HG02798 (cell line): ENCODE results near the gene PCDHGB5.
"Not testable (repeated sequence)": the region's sequence is repeated elsewhere in the genome, so short reads cannot be mapped to it uniquely, and the experiment has no call there.

Experiments
- ATAC-seq: cut with Tn5 transposase; IDR thresholded peaks from one replicate; pipeline ENCODE4 v1.9.1; 2021; ENCODE audit warnings: mild to moderate bottlenecking; ENCODE audit not compliant: unreplicated experiment, poor library complexity

PCDHGB5 gene

GRCh38 chr5:141375444-141376155 lies 22.1 kb upstream of the PCDHGB5 start:
- ATAC-seq, result not testable (repeated sequence)

DNA sequence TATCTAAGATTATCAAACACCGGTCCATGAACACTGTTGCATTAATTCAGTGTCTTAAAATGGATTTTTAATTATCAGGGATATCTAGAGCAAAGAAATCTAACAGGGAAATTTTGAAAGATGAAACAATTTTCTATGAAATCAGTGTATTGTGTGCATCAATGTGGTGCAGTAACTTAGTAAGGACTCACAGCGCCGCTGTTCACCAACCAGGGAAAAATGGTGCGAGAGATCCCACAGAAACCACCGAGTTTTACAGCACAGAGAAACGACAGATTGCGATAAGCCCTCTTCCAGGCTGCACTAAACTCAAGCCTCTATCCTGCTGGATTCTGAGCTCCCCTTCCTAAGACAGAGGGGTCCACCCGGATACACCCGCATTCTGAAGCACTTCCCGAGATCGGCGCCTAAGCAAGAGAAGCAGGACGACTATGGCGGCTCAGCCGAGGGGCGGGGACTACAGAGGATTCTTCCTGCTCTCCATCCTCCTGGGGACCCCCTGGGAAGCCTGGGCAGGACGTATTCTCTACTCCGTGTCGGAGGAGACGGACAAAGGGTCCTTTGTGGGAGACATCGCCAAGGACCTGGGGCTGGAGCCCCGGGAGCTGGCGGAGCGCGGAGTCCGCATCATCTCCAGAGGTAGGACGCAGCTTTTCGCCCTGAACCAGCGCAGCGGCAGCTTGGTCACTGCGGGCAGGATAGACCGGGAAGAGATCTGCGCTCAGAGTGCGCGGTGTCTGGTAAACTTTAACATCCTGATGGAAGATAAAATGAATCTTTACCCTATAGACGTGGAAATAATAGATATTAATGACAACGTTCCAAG lies 15.1 kb upstream of the PCDHGB5 start, which contains the start of gene PCDHGA7:
TSS of gene PCDHGA7 (plus strand) at position 274 of the 826 bp plus-strand sequence. CDS start at position 432, 158 bp downstream.
- ATAC-seq, result peak; percentile 52

DNA sequence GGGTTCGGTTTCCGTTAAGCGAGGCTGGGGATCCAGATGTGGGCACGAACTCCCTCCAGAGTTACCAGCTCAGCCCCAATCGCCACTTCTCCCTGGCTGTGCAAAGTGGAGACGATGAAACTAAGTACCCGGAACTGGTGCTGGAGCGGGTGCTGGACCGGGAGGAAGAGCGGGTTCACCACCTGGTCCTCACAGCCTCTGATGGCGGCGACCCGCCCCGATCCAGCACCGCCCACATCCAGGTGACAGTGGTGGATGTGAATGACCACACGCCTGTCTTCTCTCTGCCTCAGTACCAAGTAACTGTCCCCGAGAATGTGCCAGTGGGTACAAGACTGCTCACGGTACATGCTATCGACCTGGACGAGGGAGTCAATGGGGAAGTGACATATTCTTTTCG lies 14.4 kb upstream of the PCDHGB5 start:
- no peak for ATAC-seq

- ATAC-seq, result no peak
Observed at GRCh38 chr5:141384471-141385267, 13.1 kb upstream of the PCDHGB5 start.

- ATAC-seq, result peak; percentile 88
Observed at GRCh38 chr5:141387557-141388311, 10.0 kb upstream of the PCDHGB5 start, which contains the start of gene PCDHGB4. TSS of gene PCDHGB4 (plus strand) at chr5:141387698. CDS start at chr5:141387885, 187 bp downstream.

DNA sequence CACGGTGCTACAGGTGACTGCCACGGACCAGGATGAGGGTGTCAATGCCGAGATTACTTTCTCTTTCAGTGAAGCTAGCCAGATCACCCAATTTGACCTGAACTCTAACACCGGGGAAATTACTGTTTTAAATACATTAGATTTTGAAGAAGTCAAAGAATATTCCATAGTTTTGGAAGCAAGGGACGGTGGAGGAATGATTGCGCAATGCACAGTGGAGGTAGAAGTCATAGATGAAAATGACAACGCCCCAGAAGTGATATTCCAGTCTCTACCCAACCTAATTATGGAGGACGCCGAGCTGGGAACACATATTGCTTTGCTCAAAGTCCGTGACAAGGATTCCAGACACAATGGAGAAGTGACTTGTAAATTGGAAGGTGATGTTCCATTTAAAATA lies 9.1 kb upstream of the PCDHGB5 start:
- no peak for ATAC-seq

GRCh38 chr5:141389153-141390042 lies 8.3 kb upstream of the PCDHGB5 start:
- ATAC-seq, result no peak

- no peak for ATAC-seq
Observed at GRCh38 chr5:141392429-141393198, 5.1 kb upstream of the PCDHGB5 start, which contains the start of gene PCDHGA8. TSS of gene PCDHGA8 (plus strand) at chr5:141392633. CDS start at chr5:141392814, 181 bp downstream.

GRCh38 chr5:141393267-141393666 lies 4.5 kb upstream of the PCDHGB5 start:
- ATAC-seq, result no peak

DNA sequence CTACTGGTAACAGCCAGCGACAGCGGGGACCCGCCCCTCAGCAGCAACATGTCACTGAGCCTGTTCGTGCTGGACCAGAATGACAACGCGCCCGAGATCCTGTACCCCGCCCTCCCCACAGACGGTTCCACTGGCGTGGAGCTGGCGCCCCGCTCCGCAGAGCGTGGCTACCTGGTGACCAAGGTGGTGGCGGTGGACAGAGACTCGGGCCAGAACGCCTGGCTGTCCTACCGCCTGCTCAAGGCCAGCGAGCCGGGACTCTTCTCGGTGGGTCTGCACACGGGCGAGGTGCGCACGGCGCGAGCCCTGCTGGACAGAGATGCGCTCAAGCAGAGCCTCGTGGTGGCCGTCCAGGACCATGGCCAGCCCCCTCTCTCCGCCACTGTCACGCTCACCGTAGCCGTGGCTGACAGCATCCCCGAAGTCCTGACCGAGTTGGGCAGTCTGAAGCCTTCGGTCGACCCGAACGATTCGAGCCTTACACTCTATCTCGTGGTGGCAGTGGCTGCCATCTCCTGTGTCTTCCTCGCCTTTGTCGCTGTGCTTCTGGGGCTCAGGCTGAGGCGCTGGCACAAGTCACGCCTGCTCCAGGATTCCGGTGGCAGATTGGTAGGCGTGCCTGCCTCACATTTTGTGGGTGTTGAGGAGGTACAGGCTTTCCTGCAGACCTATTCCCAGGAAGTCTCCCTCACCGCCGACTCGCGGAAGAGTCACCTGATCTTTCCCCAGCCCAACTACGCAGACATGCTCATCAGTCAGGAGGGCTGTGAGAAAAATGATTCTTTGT lies 3.2 kb upstream of the PCDHGB5 start:
- not testable (repeated sequence) for ATAC-seq

DNA sequence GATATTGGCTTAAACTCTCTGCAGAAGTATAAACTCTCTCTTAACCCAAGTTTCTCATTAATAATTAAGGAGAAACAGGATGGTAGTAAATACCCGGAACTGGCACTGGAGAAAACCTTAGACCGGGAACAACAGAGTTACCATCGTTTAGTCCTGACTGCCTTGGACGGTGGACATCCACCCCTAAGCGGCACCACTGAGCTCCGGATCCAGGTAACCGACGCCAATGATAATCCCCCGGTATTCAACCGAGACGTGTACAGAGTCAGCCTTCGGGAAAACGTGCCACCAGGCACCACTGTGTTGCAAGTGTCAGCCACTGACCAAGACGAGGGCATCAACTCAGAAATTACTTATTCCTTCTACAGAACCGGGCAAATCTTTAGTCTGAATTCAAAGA lies 861 bp downstream of the PCDHGB5 start:
- no peak for ATAC-seq

GRCh38 chr5:141399555-141400258 lies 2.0 kb downstream of the PCDHGB5 start:
- ATAC-seq, result no peak

DNA sequence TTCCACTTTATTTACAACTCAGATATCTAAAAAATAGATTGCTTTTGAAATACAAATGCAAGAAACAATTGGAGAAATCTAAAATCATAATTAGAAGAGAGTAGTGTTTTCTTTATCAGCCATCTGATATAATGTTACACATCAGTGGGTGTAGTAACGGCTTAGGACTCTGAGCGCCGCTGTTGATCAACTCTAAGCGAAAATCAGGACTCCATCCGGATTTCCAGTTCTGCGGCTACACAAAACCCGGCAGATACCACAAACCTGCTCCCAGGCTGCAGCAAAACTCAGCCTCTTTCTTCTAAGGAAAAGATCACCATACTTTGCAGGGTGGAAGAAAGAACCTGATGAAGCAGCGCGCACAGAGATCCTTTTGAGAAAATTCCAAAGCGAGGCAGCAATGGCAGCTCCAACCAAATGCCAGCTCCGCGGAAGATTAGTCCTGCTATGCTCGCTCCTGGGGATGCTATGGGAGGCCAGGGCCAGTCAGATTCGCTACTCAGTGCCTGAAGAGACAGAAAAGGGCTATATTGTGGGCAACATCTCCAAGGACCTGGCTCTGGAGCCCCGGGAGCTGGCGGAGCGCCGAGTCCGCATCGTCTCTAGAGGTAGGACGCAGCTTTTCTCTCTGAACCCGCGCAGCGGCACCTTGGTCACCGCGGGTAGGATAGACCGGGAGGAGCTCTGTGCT lies 5.0 kb downstream of the PCDHGB5 start, which contains the start of gene PCDHGA9:
TSS of gene PCDHGA9 (plus strand) at position 226 of the 691 bp plus-strand sequence. CDS start at position 401, 175 bp downstream.
- ATAC-seq, result no peak

- no peak for ATAC-seq
Observed at GRCh38 chr5:141403387-141403786, 5.6 kb downstream of the PCDHGB5 start.

DNA sequence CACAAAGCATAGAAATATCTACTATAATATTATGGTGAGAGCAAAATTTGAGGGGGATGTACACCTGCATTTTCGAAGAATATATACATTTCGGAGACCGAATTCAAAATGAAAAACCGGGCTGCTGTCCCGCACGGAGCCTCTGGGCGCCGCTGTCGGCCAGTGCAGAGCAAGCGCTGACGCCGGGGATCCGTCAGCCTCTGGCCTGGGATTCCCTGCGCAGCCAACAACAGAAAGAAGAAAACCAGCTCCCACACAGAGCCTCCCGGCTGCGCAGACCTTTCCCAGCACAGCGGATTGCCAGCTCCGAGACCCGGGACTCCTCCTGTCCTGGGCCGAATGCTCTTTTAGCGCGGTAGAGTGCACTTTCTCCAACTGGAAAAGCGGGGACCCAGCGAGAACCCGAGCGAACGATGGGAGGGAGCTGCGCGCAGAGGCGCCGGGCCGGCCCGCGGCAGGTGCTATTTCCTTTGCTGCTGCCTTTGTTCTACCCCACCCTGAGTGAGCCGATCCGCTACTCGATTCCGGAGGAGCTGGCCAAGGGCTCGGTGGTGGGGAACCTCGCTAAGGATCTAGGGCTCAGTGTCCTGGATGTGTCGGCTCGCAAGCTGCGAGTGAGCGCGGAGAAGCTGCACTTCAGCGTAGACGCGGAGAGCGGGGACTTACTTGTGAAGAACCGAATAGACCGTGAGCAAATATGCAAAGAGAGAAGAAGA lies 10.2 kb downstream of the PCDHGB5 start, which contains the start of gene PCDHGB6:
TSS of gene PCDHGB6 (plus strand) at position 232 of the 716 bp plus-strand sequence. CDS start at position 414, 182 bp downstream.
- not testable (repeated sequence) for ATAC-seq
